Left cardiac atrium (tissue), 4 donors: Measurements from ENCODE around the gene ADGRE1. TPM values are rescaled to one million over a fixed set of nuclear protein-coding genes. Genes with fewer than 3 reads are reported as not detected.

Source experiments
- ATAC-seq, 2 donors: fragments of 200-7000 bp; cut with Tn5 transposase; one replicate each; pipeline ENCODE4 v1.9.1; 2020; ENCODE audit warnings: mild to moderate bottlenecking in 2 of 2, moderate library complexity in 2 of 2
- DNase-seq: peaks from one replicate; pipeline ENCODE4 v3.0.0-alpha.2; 2020
- intact Hi-C, 2 donors: fragments of 100-400 bp; cut with DNase I; formaldehyde crosslinking; loops; one replicate each; pipeline versions ENCODE4 v1.14.1 to v1.15.1; 2022 to 2023
- total RNA-seq, 2 donors: library from RNA; stranded (reverse); fragmentation: NEBNext Ultra II Directional; extraction: Animal tissue kit (Norgen Biotek cat#: 25700); gene quantifications; one replicate each; pipeline ENCODE4 v1.2.1, GENCODE V29; 2021
- donor health status: DM: no; HTN: yes; CAD: no.
- donor health status: DM: no; HTN: yes; CAD: no; lungs with severe emphysema.
- donor health status: DM: yes; HTN: yes; CAD: no.
- donor health status: Dilated cardiomyopathy.

ADGRE1 gene
- total RNA-seq, 2 donors from 2014 or later, result 0.21 to 0.31 TPM

DNA sequence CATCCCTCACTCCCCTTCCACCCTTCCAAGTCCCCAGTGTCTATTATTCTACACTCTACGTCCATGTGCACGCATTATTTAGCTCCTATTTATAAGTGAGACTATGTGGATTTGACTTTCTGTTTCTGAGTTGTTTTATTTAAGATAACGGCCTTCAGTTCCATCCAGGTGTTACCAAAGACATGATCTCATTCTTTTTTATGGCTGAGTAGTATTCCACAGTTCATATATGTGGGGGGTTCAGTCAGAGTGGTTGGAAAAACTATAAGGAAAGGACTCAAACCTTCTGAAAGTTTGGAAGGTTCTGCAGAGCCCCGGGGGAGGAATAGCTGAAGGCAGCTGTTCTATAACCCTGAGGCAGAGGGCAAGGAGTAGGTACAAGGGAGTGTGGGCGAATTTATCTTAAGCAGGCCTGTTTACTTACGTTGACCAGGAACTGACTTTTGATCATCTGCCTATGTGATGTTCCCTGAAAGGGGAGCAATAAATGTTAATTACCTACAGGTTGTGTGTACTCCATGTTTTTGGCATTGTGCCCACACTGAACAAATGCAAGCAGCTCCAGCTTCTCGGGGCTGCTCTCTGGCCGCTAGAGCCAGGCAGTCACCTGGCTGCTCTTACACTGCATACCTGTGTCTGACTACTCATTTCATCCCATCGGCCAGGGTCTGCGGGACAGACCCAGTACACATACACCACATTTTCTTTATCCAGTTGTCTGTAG lies 13.5 kb upstream of the ADGRE1 start:
- intact Hi-C loops, result no loop called here
- DNase-seq, result no peak
- ATAC-seq, result no peak

DNA sequence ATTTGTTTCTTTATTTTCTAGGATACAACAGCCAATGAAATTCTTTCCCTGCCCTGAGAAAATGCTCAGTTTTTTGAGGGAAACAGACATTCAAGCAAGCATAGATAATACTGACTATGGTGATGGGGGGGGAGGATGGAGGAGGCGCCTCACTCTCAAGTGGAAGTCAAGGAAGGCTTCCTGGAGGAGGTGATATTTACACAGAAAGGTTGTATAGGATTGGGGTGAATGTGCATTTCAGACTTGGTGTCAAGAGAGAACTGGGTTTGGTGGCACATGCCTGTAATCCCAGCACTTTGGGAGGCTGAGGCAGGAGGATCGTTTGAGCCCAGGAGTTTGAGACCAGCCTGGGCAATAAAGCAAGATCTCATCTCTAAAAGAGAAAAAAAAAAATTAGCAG lies 12.2 kb upstream of the ADGRE1 start:
- intact Hi-C loops, result no loop called here
- DNase-seq (no peak), ATAC-seq (no peak)

DNA sequence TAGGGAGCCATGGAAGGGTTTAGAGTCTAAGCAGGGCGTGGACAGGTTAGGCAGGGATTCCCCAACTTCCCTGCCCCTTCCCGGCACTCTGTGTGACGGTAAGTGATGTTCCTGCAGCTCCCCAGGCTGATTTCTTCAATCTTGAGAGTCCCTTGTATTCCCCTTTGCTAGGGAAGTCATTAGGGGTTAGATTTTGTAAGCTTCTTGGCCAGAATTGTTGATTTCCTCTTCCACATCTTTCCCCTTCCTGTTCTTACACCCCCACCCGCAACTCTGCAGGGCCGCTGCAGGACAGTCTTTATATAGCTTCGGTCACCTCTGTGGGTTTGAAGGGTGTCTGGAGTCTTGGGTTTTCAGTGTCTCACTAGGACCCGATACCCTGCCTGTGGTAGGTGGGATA lies 10.6 kb upstream of the ADGRE1 start:
- intact Hi-C loops, result no loop called here
- no peak for ATAC-seq
- DNase-seq, result no peak

DNA sequence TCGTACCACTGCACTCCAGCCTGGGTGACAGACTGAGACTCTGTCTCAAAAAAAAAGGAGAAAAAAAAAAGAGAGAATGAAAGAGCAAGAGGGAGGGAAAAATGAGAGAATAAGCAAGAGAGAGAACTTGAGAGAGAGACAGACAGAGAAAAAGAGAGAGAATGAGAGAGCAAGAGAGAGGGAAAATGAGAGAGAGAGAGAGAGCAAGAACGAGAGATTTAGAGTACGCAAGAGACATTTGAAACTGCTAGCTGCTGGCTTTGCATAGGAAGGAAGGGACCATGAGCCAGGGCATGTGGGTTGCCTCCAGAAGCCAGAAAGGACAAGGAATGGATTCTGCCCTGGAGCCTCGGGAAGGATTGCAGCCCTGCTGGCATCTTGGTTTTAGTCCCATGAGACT lies 9.6 kb upstream of the ADGRE1 start:
- ATAC-seq (no peak), DNase-seq (no peak)
- intact Hi-C loops, result no loop called here

DNA sequence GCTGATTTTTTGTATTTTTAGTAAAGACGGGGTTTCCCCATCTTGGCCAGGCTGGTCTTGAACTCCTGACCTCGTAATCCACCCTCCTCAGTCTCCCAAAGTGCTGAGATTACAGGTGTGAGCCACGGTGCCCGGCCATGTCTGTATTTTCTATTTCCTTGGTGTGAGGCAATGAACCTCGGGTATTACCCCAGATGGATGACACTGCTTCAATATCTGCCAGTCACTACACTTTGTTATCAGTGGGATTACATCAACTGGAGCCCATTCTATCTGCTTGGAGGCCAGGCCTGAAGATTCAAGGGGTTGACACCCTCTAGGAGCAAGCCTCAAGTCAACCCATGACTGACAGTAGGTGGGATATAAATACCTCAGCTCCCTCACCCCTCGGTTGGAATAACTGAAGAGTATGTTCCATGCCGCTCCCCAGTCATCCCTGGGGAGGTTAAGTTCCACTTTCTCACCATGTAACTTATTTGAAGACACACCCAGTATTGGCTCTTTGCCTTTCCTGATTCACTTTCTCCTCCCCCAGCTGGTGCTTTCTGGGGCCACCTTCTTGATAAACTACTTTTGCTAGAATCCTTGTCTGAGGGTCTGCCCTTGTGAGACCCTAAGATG lies 992 bp upstream of the ADGRE1 start:
- DNase-seq, result no peak
- ATAC-seq, result no peak
- intact Hi-C loops, result no loop called here

DNA sequence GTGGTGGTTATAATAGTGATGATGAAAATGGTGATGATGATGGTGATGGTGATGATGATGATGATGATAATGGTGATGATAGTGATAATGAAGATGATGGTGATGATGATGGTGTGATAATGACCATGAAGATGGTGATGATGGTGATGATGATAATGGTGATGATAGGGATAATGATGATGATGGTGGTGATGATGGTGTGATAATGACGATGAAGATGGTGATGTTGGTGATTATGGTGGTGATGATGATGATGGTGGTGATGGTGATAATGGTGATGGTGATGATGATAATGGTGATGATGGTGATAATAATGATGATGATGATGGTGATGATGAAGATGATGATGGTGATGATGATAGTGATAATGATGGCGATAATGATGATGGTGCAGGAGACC lies 1.6 kb downstream of the ADGRE1 start:
- DNase-seq (no peak), ATAC-seq (no peak)
- intact Hi-C loops, result no loop called here

DNA sequence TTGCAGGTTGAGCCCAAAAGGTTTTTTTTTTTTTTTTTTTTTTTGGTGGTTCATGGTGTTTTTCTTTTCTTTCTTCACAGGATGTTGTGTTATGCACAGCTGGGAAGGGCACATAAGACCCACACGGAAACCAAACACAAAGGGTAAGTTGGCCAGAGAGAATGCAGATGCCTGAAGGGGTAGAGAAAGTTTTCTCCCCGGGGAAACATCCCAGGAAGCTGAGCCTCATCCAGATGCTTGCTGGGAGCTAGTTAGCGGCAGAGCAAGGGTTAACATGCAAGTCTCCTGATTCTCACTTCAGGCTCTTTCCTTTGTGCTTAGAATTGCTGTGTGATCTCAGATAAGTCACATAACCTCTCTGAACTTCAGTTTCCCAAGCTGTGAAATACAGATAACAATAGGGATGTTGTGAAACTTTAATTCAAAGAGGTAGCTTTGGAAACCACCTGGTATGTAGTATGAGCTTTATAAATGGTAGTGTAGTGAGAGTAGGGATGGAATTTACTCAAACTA lies 3.1 kb downstream of the ADGRE1 start:
- intact Hi-C loops, result no loop called here
- no peak for ATAC-seq
- DNase-seq, result no peak

DNA sequence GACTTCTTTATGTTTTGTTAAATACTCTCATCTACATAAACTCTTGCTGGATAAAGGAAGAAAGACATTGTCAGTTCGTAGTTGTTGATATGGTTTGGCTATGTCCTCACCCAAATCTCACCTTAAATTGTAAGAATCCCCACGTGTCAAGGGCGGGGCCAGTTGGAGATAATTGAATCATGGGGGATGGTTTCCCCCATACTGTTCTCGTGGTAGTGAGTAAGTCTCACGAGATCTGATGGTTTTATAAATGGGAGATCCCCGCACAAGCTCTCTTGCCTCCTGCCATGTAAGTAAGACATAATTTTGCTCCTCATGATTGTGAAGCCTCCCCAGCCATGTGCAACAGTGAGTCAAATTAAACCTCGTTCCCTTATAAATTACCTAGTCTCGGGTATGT lies 3.6 kb downstream of the ADGRE1 start:
- no peak for DNase-seq
- no peak for ATAC-seq
- intact Hi-C loops, result no loop called here

DNA sequence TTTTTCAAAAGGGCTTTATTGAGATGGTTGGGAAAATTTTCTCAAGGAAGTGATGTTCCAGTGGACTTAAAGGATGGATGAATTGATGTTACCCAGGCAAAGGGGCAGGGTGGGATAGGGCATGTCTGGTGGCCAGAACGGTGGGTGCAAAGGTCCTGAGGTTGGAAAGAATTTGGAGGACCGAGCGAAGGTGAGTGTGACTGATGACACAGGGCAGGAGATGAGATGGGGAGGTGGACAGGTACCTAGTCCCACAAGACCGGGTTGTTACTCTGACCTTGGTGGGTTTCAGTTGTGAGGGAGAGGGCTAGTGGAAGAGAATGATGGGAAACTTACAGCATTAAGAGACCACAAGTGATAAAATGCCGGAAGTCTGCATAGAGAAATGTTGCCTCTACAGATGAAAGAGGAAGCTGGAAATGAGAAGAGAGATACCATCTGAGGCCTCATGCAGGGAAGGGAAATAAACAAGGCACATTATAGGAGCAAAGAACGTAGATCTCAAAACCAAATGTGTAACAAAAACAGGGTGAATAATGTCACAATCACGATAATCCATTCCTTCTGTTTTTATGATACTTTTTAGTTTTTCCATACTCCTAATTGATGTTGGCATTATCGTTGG lies 4.5 kb downstream of the ADGRE1 start:
- ATAC-seq (no peak), DNase-seq (no peak)
- intact Hi-C loops, result no loop called here

DNA sequence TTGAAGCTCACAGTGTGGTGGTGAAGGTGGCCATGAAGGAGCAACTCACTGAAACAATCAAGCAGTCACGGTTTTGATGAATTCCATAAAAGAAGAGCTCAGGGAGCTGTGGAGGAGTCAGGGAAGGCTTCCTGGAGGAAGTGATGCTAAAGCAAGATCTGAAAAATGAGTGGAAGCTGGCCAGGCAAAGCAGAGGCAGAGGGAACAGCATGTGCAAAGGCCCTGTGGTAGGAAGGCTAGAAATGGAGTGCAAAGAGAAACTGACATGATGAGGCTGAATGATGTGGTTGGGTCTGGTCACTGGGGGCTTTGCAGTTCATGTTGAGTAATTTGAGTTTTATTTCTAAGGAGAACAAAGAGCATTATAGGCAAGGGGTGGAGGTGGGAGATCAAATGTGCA lies 6.9 kb downstream of the ADGRE1 start:
- ATAC-seq, result no peak
- DNase-seq, result no peak
- intact Hi-C loops, result no loop called here

DNA sequence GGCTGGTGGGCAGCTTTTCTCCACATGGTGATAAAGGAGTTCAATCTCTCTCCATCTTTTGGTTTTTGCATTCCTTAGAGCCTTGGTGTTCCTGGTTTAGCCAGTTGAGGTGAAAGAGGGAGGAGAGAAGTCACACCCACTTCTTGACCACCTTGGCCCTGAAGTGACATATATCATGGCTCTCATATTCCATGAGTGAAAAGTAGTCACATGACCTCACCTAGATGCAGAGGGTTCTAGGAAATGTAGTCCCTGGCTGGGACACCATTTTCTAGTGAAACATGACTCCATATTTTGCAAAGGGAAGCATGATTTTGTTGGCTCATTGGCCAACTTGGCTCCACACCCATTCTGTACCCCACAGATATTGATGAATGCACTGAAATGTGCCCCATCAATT lies 16.1 kb downstream of the ADGRE1 start:
- DNase-seq (no peak), ATAC-seq (no peak)
- intact Hi-C loops, result no loop called here

DNA sequence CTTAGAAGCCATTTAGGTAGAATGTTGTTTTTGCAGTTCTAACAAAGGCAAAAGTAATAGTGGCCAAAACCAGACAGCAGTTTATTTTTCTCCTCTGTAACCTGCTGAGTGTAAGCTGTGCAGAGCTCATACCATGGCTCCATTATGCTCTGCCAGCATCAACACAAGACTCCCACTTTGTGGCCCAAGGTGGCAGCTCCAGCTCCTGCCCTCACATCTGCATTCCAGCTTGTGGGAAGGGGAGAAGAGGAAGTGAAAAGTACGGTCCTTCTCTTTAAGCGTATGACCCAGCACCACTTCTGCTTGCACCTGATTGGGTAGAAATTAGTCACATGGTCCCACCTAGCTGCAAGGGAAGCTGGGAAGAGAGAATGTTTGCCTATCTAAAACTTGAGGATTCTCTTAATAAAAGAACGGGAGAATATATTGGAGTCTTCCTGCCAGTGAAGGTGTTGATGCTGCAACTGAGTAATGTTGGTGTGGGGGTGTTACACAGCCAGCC lies 19.2 kb downstream of the ADGRE1 start:
- ATAC-seq, result no peak
- no peak for DNase-seq
- intact Hi-C loops, result no loop called here

DNA sequence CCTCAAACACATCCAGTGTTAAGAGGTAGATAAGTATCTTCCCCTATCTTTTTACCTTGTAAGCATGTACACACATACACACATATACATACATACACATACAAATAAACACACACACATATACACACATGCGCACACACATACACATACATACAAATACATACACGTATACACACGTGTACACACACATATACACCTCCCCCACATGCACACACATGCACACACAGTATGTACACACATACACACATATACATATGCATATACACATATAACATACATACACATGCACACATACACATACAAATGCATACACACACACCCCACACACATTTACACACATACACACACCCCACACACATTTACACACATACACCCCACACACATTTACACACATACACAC lies 24.1 kb downstream of the ADGRE1 start:
- intact Hi-C loops, result no loop called here
- DNase-seq (no peak), ATAC-seq (no peak)

DNA sequence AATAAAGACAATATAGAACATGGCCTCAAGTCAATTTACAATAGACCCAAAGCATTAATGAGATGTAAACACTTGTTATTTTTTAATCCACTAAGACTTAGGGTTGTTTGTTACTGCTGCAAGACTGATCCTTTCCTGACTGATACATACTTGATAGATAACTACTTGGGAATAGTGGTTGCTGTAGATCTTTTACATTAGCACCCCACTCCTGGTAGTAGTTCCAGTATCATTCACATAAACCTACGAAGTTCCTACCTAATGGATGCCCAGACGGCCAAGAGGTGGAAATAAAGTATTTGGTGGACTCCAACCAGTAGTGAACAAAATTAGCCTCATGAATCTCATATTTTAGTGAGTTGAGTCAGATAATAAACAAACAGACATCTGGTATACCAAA lies 26.9 kb downstream of the ADGRE1 start:
- no peak for DNase-seq
- no peak for ATAC-seq
- intact Hi-C loops, result no loop called here

DNA sequence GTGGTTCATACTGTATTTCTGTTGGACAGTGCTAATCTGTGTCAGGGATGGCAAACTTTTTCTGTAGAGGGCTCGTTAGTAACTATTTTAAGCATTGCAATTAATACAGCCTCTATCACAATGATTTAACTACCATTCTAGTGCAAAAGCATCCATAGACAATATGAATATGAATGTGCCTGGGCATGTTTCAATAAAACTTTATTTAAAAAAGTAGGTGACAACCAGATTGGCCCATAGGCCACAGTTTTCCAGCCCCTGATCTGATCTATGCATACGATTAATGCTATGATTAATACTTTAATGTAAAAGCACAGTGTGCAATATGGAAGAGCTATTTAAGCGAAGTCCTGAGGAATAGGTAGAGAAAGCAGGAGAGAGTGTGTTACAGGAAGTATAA lies 29.6 kb downstream of the ADGRE1 start:
- DNase-seq, result no peak
- intact Hi-C loops, result no loop called here
- no peak for ATAC-seq

DNA sequence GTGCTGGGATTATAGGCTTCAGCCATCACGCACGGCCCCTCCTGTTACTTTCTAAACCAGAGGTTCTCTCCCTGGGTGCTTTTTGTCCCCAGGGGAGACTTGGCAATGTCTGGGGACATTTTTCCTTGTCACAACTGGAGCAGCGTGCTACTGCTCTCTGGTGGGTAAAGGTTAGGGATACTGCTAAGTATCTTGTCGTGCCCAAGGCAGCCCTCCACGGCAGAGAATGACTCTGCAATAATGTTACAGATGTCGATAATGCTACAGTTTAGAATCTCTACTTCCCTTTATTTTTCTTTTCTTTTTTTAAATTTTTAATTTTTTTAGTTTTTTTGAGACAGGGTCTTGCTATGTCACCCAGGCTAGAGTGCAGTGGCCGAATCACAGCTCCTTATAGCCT lies 38.0 kb downstream of the ADGRE1 start:
- no peak for DNase-seq
- intact Hi-C loops, result no loop called here
- ATAC-seq, result no peak

DNA sequence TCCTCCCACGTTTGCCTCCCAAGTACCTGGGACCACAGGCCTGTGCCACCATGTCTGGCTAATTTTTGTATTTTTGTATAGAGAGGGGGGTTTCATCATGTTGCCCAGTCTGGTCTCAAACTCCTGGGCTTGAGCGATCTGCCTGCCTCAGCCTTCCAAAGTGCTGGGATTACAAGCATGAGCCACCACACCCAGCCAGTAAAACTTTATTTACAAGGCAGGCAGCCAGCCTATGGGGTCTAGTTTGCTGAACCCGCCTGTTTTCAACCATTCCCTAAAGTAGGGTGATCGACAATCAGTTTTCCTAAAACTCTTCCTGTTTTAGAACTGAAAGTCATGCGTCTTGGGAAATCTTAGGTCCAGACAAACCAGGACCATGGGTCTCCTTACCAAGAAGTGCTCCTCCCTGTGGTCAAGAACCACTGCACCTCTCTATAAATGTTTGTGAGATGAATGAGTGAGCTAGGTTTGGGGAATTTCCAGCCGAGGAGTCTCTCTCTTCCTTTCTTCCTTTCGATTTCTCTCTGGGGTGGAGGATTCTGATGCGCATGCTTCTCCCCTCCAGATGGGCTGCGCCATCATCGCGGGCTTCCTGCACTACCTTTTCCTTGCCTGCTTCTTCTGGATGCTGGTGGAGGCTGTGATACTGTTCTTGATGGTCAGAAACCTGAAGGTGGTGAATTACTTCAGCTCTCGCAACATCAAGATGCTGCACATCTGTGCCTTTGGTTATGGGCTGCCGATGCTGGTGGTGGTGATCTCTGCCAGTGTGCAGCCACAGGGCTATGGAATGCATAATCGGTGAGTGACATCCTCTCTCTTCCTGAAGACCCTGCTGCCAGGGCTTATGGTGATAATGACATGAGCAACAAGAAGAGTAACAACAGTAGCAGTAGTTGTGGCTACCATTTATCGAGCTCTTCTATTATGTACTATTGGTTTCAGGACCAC lies 38.7 kb downstream of the ADGRE1 start:
- intact Hi-C loops, result no loop called here
- no peak for ATAC-seq

DNA sequence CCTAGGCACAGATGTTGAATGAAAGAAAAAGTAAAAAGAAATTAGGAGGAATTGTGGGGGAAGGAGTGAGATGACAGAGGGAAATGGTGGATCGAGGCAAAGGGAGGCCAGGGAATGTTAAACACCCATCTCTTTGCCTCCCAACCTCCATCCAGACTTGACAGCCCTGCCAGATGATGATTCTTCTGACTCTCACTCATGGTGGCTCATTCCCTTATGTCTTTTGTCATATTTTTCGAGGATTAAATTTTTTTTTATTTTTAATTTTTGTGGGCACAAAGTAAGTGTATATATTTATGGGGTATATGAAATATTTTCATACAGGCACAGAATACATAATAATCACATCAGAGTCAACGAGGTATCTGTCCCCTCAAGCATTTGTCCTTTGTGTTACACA lies 42.8 kb downstream of the ADGRE1 start:
- no peak for ATAC-seq
- intact Hi-C loops, result no loop called here
- DNase-seq, result no peak

More for the DNA sequence above, 38.7 kb downstream of the ADGRE1 start:
- DNase-seq, result no peak

DNA sequence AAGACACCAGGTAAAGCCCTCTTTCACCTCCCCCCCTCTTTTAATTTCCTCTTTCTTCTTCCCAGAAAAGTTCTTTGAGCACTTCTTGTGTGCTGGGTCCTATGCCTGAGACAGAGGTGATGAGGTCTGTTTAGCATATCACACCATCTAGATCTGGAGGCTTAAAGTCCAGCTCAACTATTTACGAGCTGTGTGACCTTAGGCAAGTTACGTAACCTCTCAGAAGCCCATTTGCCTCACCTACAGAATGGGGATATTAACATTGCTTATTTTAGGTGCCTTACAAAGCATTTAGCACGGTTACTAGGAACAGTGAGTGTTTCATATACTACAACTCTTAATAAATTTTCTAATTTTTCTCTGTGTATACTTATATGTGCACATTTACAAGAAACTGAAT lies 47.7 kb downstream of the ADGRE1 start:
- no peak for DNase-seq
- intact Hi-C loops, result no loop called here
- ATAC-seq, result no peak

DNA sequence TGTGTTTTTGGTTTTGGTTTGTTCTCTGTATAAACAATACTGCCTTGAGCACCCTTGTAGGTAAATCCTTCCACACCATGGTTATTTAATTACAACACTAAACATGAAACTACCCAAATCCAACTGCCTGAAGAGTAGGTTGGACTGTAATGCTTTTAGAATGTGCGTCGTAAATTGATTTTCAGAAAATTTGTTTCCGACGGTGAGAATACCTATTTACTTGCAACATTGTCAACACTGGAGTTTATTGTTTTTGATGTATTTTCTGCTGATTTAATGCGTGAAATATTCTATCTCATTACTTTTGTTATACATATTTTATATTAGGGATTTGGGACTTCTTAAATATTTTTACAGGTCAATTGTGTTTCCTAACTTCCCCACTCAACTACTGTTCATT lies 48.2 kb downstream of the ADGRE1 start:
- no peak for ATAC-seq
- DNase-seq, result no peak
- intact Hi-C loops, result no loop called here
